PFSK-1 (cell line): ENCODE data around the gene SLC8A1.

Source experiments
- POLR2AphosphoS5 ChIP-seq: IDR thresholded peaks from 2 replicates; pipeline ENCODE4 v1.6.1; 2012; ENCODE audit warnings: low read depth, mild to moderate bottlenecking, control low read depth, low read length, moderate library complexity
- TAF1 ChIP-seq: IDR thresholded peaks from 2 replicates; pipeline ENCODE4 v1.6.1; 2012; ENCODE audit warnings: low read length, control low read depth, borderline replicate concordance; ENCODE audit not compliant: insufficient read depth
- TF ChIP-seq, protein P1 (sequence below), 2 experiments: IDR thresholded peaks; 2 replicates each; pipeline versions ENCODE4 v1.6.1 to v1.8.0; 2011 to 2012; ENCODE audit warnings: low read depth in 2 of 2, low read length in 2 of 2, control low read depth in 1 of 2, inconsistent platforms in 1 of 2, mild to moderate bottlenecking in 1 of 2, moderate library complexity in 1 of 2; ENCODE audit not compliant: insufficient read depth in 1 of 2

DNA sequence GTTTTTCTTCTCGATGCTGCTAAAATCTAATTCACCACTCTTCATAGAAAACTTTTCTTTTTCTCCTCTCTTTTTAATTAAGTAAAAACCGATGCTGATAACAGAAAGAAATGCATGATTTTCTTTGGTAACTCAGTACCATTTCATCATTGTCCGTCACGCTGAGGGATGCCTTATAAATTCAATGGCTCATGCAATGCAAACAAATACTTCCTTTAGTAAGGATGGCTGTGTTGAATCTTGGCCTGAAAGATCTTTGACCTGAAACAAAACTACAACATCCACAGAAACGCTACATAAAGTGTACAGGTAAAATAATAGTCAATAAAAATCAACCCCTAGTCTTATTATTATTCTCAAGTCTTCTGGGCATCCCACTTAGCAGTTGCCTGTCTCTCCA is 261.4 kb downstream of the SLC8A1 start:
- TF ChIP-seq TAF1, result no peak
- no peak for TF ChIP-seq POLR2AphosphoS5
- TF ChIP-seq, protein P1, sequence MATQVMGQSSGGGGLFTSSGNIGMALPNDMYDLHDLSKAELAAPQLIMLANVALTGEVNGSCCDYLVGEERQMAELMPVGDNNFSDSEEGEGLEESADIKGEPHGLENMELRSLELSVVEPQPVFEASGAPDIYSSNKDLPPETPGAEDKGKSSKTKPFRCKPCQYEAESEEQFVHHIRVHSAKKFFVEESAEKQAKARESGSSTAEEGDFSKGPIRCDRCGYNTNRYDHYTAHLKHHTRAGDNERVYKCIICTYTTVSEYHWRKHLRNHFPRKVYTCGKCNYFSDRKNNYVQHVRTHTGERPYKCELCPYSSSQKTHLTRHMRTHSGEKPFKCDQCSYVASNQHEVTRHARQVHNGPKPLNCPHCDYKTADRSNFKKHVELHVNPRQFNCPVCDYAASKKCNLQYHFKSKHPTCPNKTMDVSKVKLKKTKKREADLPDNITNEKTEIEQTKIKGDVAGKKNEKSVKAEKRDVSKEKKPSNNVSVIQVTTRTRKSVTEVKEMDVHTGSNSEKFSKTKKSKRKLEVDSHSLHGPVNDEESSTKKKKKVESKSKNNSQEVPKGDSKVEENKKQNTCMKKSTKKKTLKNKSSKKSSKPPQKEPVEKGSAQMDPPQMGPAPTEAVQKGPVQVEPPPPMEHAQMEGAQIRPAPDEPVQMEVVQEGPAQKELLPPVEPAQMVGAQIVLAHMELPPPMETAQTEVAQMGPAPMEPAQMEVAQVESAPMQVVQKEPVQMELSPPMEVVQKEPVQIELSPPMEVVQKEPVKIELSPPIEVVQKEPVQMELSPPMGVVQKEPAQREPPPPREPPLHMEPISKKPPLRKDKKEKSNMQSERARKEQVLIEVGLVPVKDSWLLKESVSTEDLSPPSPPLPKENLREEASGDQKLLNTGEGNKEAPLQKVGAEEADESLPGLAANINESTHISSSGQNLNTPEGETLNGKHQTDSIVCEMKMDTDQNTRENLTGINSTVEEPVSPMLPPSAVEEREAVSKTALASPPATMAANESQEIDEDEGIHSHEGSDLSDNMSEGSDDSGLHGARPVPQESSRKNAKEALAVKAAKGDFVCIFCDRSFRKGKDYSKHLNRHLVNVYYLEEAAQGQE (IDR thresholded peaks at IDR 0.05; ENCODE audit: insufficient read depth in 1 of 2, low read depth in 2 of 2, low read length in 2 of 2), result no peak
